Neural progenitor cell (in vitro differentiated cells): Measurements from ENCODE around the gene SLC35E3. TPM values are rescaled to one million over a fixed set of nuclear protein-coding genes. Genes with fewer than 3 reads are reported as not detected.

Experiments
- DNase-seq: peaks from one replicate; pipeline ENCODE4 v3.0.0-alpha.2; 2016; ENCODE audit warnings: low spot score
- H2AFZ ChIP-seq: fragments of 200-600 bp; sonication (generic); replicated peaks from 2 replicates; pipeline ENCODE4 v1.6.1; 2016; ENCODE audit warnings: antibody characterized with exemption
- H3F3A ChIP-seq: fragments of 200-600 bp; sonication (generic); 2 replicates; pipeline ENCODE4 v1.6.1; 2016; ENCODE audit warnings: antibody characterized with exemption, low read depth
- H3K27ac ChIP-seq: fragments of 200-600 bp; sonication (generic); 2 replicates; pipeline ENCODE4 v1.5.1; 2016; ENCODE audit warnings: mild to moderate bottlenecking
- H3K27me3 ChIP-seq: fragments of 200-600 bp; sonication (generic); 2 replicates; pipeline ENCODE4 v1.6.1; 2016; ENCODE audit warnings: mild to moderate bottlenecking, moderate library complexity
- H3K36me3 ChIP-seq: fragments of 200-600 bp; sonication (generic); 2 replicates; pipeline ENCODE4 v1.5.1; 2016
- H3K4me1 ChIP-seq: fragments of 200-600 bp; sonication (generic); 2 replicates; pipeline ENCODE4 v1.6.1; 2016; ENCODE audit warnings: mixed run types
- H3K4me2 ChIP-seq: fragments of 200-600 bp; sonication (generic); 2 replicates; pipeline ENCODE4 v1.6.1; 2016
- H3K4me3 ChIP-seq: fragments of 200-600 bp; sonication (generic); 2 replicates; pipeline ENCODE4 v1.5.1; 2016
- H3K79me2 ChIP-seq: fragments of 200-600 bp; sonication (generic); 2 replicates; pipeline ENCODE4 v1.6.1; 2016; ENCODE audit warnings: low read depth
- H3K9ac ChIP-seq: fragments of 200-600 bp; sonication (generic); 2 replicates; pipeline ENCODE4 v1.6.1; 2016
- H3K9me3 ChIP-seq: fragments of 200-600 bp; sonication (generic); 2 replicates; pipeline ENCODE4 v1.5.1; 2016; ENCODE audit warnings: low read depth
- H4K20me1 ChIP-seq: fragments of 200-600 bp; sonication (generic); 2 replicates; pipeline ENCODE4 v1.6.1; 2016; ENCODE audit warnings: low read depth
- H3K27ac Mint-ChIP-seq: 3 replicates; pipeline ENCODE4 v1.8.0; 2021; ENCODE audit warnings: mixed read lengths
- H3K27me3 Mint-ChIP-seq: 2 replicates; pipeline ENCODE4 v1.8.0; 2022; ENCODE audit warnings: low read depth, mild to moderate bottlenecking, inconsistent platforms, moderate library complexity, mixed read lengths; ENCODE audit not compliant: insufficient read depth
- H3K36me3 Mint-ChIP-seq: 3 replicates; pipeline ENCODE4 v1.8.0; 2021; ENCODE audit warnings: mixed read lengths
- H3K4me1 Mint-ChIP-seq: 3 replicates; pipeline ENCODE4 v1.8.0; 2021; ENCODE audit warnings: mixed read lengths
- H3K4me3 Mint-ChIP-seq: 3 replicates; pipeline ENCODE4 v1.8.0; 2021; ENCODE audit warnings: mild to moderate bottlenecking, moderate library complexity, mixed read lengths
- H3K9me3 Mint-ChIP-seq: 3 replicates; pipeline ENCODE4 v1.8.0; 2020; ENCODE audit warnings: mixed read lengths
- EZH2 ChIP-seq: fragments of 200-600 bp; sonication (generic); IDR thresholded peaks from 2 replicates; pipeline ENCODE4 v1.6.1; 2017; ENCODE audit warnings: antibody characterized with exemption, mild to moderate bottlenecking, moderate library complexity
- EZH2phosphoT487 ChIP-seq: fragments of 200-600 bp; sonication (generic); IDR thresholded peaks from 2 replicates; pipeline ENCODE4 v1.6.1; 2017; ENCODE audit warnings: antibody characterized with exemption
- total RNA-seq: library from RNA; depleted of rRNA; stranded (reverse); fragments of >200 nt; gene quantifications from 2 replicates; pipeline ENCODE4 v1.2.3, GENCODE V29; 2015; ENCODE audit warnings: low replicate concordance
- TF ChIP-seq, protein P1 (sequence below): fragments of 200-600 bp; sonication (generic); IDR thresholded peaks from 2 replicates; pipeline ENCODE4 v1.5.1; 2017; ENCODE audit warnings: antibody characterized with exemption, mild to moderate bottlenecking

Gene SLC35E3
- total RNA-seq, 1 donor from 2014 or later = 1.5 TPM

DNA sequence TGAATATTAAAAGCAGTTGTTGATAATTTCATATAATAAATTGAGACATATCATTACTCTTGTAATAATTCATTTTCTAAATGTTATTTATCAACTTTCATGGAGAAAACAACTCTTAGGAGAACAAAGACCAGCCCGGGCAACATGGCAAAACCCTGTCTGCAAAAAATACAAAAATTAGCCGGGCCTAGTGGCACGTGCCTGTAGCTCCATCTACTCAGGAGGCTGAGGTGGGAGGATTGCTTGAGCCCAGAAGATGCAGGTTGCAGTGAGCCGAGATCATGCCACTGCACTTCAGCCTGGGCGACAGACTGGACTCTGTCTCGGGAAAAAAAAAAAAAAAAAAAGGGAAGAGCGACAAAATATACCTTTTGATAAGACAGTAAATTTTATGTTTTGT lies 21.2 kb downstream of the SLC35E3 start:
- Mint-ChIP-seq H3K9me3 (no peaks in the 10 kb centered on the region), H3K4me3 (no peak overlapping the region), H3K27me3 (peaks cover 2% of the 10 kb centered on the region), H3K27ac (no peak overlapping the region), H3K4me1 (no peaks in the 10 kb centered on the region), H3K36me3 (peaks cover 11% of the 10 kb centered on the region)
- Histone ChIP-seq H3F3A (no peaks in the 10 kb centered on the region), H2AFZ (no peak overlapping the region), H4K20me1 (no peaks in the 10 kb centered on the region), H3K4me1 (no peaks in the 10 kb centered on the region), H3K27me3 (no peaks in the 10 kb centered on the region), H3K79me2 (no peaks in the 10 kb centered on the region), H3K27ac (no peak overlapping the region), H3K9me3 (no peaks in the 10 kb centered on the region), H3K4me2 (no peak overlapping the region), H3K36me3 (no peaks in the 10 kb centered on the region), H3K4me3 (no peak overlapping the region), H3K9ac (no peak overlapping the region)
- TF ChIP-seq EZH2 = no peak
- TF ChIP-seq, protein P1, sequence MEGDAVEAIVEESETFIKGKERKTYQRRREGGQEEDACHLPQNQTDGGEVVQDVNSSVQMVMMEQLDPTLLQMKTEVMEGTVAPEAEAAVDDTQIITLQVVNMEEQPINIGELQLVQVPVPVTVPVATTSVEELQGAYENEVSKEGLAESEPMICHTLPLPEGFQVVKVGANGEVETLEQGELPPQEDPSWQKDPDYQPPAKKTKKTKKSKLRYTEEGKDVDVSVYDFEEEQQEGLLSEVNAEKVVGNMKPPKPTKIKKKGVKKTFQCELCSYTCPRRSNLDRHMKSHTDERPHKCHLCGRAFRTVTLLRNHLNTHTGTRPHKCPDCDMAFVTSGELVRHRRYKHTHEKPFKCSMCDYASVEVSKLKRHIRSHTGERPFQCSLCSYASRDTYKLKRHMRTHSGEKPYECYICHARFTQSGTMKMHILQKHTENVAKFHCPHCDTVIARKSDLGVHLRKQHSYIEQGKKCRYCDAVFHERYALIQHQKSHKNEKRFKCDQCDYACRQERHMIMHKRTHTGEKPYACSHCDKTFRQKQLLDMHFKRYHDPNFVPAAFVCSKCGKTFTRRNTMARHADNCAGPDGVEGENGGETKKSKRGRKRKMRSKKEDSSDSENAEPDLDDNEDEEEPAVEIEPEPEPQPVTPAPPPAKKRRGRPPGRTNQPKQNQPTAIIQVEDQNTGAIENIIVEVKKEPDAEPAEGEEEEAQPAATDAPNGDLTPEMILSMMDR = no peak
- no peak for TF ChIP-seq EZH2phosphoT487
- no peak for DNase-seq

DNA sequence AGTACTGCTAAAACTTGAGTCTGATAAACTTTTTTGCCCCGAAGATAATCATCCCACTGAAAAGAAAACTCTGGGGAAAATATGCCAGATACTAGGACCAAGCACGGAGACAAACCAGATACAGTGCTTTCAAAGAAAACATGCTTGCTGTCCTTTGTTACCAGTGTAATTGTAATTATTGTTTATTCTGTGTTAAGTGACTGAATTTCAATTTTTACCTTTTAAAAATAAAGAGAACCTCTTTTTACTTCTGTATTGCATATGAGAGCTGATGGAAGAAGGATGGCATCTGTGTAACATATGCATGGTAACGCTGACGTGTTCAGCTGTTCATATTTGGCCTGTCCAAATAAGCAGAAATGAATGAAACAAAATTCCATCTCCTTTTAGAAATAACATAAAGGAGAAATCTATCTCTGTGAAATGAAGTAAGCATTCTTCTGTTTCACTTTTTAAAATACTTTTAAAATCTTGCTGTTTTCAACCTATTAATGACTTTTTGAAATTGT lies 22.5 kb downstream of the SLC35E3 start:
- H3K27ac Mint-ChIP-seq = no peak overlapping the region
- no peak for DNase-seq
- H3K79me2 ChIP-seq = no peaks in the 10 kb centered on the region

DNA sequence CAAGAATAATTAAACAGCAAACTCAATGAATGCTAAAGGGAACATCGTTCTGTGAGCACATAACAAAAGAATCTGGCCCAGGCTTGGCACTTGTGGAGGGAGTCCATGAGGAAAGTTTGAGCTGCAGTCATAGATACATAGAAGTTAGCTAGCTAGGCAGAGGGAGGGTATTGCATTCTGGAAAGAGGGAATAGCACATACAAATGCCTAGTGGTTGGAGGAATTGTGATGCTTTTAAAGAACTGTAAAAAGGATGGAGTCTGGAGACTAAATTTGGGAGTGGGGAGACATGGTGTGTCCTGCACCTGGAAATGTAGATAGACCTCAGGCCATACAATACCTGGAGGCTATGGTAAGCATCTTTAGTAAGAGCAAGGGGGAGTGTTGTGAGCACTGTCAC lies 24.0 kb downstream of the SLC35E3 start:
- Histone ChIP-seq H3K36me3 (no peaks in the 10 kb centered on the region), H3K9me3 (no peaks in the 10 kb centered on the region), H3K4me3 (no peak overlapping the region), H3K27me3 (no peaks in the 10 kb centered on the region), H3K4me2 (no peak overlapping the region), H3F3A (no peaks in the 10 kb centered on the region), H3K27ac (no peak overlapping the region), H2AFZ (no peak overlapping the region), H3K9ac (no peak overlapping the region), H3K4me1 (no peaks in the 10 kb centered on the region), H4K20me1 (no peaks in the 10 kb centered on the region), H3K79me2 (no peaks in the 10 kb centered on the region)
- Mint-ChIP-seq H3K9me3 (no peaks in the 10 kb centered on the region), H3K27me3 (peaks cover 2% of the 10 kb centered on the region), H3K4me3 (no peak overlapping the region), H3K27ac (no peak overlapping the region), H3K36me3 (peaks cover 4% of the 10 kb centered on the region), H3K4me1 (no peaks in the 10 kb centered on the region)
- TF ChIP-seq, protein P1 = no peak
- TF ChIP-seq EZH2phosphoT487 (no peak), EZH2 (no peak)
- DNase-seq = no peak

More for the DNA sequence above, 22.5 kb downstream of the SLC35E3 start:
- Histone ChIP-seq H3K9ac (no peak overlapping the region), H3K4me1 (no peaks in the 10 kb centered on the region), H3K36me3 (no peaks in the 10 kb centered on the region), H3K27me3 (no peaks in the 10 kb centered on the region), H3K27ac (no peak overlapping the region), H3K4me3 (no peak overlapping the region), H3K4me2 (no peak overlapping the region), H2AFZ (no peak overlapping the region), H4K20me1 (no peaks in the 10 kb centered on the region), H3K9me3 (no peaks in the 10 kb centered on the region), H3F3A (no peaks in the 10 kb centered on the region)
- H3K4me3 Mint-ChIP-seq = no peak overlapping the region
- no peaks in the 10 kb centered on the region for H3K4me1 Mint-ChIP-seq
- H3K9me3 Mint-ChIP-seq = no peaks in the 10 kb centered on the region
- no peak for TF ChIP-seq EZH2phosphoT487
- TF ChIP-seq, protein P1 = no peak
- no peak for TF ChIP-seq EZH2
- H3K27me3 Mint-ChIP-seq = peaks cover 2% of the 10 kb centered on the region
- peaks cover 7% of the 10 kb centered on the region for H3K36me3 Mint-ChIP-seq
